ENCODE measurements around the gene VN1R5.
"Not testable (repeated sequence)": the region's sequence is repeated elsewhere in the genome, so short reads cannot be mapped to it uniquely, and the experiment has no call there.

Gene VN1R5

GRCh38 chr1:247288341-247288740, 32.5 kb downstream of the VN1R5 start:
- H3K4me1 ChIP-seq (ENCODE audit: control insufficient read depth in 1 of 2, insufficient read depth in 1 of 2, low read depth in 1 of 2, low read length in 1 of 2): no peaks in the 10 kb centered on the region
- no peaks in the 10 kb centered on the region for H3K36me3 ChIP-seq
- no peak overlapping the region for H3K4me3 ChIP-seq (ENCODE audit: low read depth in 1 of 2, low read length in 1 of 2)
- H3K27ac ChIP-seq: no peak overlapping the region
- no peaks in the 10 kb centered on the region for H3K9me3 ChIP-seq
- no peak for TF ChIP-seq CTCF (IDR thresholded peaks at IDR 0.05)
- no peaks in the 10 kb centered on the region for H3K27me3 ChIP-seq

- H3K36me3 ChIP-seq; H3K27me3 ChIP-seq; H3K4me1 ChIP-seq (ENCODE audit: control insufficient read depth in 1 of 2, insufficient read depth in 1 of 2, low read depth in 1 of 2, low read length in 1 of 2); H3K9me3 ChIP-seq; H3K4me3 ChIP-seq (ENCODE audit: low read depth in 1 of 2, low read length in 1 of 2); H3K27ac ChIP-seq: not testable (repeated sequence)
Measured at GRCh38 chr1:247289274-247289892, 33.5 kb downstream of the VN1R5 start.

GRCh38 chr1:247290576-247290975, 34.7 kb downstream of the VN1R5 start:
- no peak overlapping the region for H3K4me3 ChIP-seq (ENCODE audit: low read depth in 1 of 2, low read length in 1 of 2)
- no peaks in the 10 kb centered on the region for H3K4me1 ChIP-seq (ENCODE audit: control insufficient read depth in 1 of 2, insufficient read depth in 1 of 2, low read depth in 1 of 2, low read length in 1 of 2)
- H3K27me3 ChIP-seq: no peaks in the 10 kb centered on the region
- TF ChIP-seq CTCF (IDR thresholded peaks at IDR 0.05): no peak
- no peak overlapping the region for H3K27ac ChIP-seq
- H3K36me3 ChIP-seq: no peaks in the 10 kb centered on the region
- no peaks in the 10 kb centered on the region for H3K9me3 ChIP-seq

- Histone ChIP-seq H3K9me3 (no peaks in the 10 kb centered on the region), H3K27me3 (no peaks in the 10 kb centered on the region), H3K4me3 (ENCODE audit: low read depth in 1 of 2, low read length in 1 of 2) (no peak overlapping the region), H3K4me1 (ENCODE audit: control insufficient read depth in 1 of 2, insufficient read depth in 1 of 2, low read depth in 1 of 2, low read length in 1 of 2) (no peaks in the 10 kb centered on the region), H3K36me3 (no peaks in the 10 kb centered on the region), H3K27ac (no peak overlapping the region)
- TF ChIP-seq CTCF (IDR thresholded peaks at IDR 0.05): no peak
Measured at GRCh38 chr1:247291161-247291560, 35.3 kb downstream of the VN1R5 start.

- H3K9me3 ChIP-seq: no peaks in the 10 kb centered on the region
- H3K4me3 ChIP-seq (ENCODE audit: low read depth in 1 of 2, low read length in 1 of 2): no peak overlapping the region
- no peaks in the 10 kb centered on the region for H3K4me1 ChIP-seq (ENCODE audit: control insufficient read depth in 1 of 2, insufficient read depth in 1 of 2, low read depth in 1 of 2, low read length in 1 of 2)
- no peaks in the 10 kb centered on the region for H3K36me3 ChIP-seq
- TF ChIP-seq CTCF (IDR thresholded peaks at IDR 0.05): no peak
- no peak overlapping the region for H3K27ac ChIP-seq
- no peaks in the 10 kb centered on the region for H3K27me3 ChIP-seq
Measured at GRCh38 chr1:247291833-247292561, 36.1 kb downstream of the VN1R5 start.

- Histone ChIP-seq H3K9me3 (no peaks in the 10 kb centered on the region), H3K4me3 (ENCODE audit: low read depth in 1 of 2, low read length in 1 of 2) (no peak overlapping the region), H3K27me3 (no peaks in the 10 kb centered on the region), H3K27ac (no peak overlapping the region), H3K4me1 (ENCODE audit: control insufficient read depth in 1 of 2, insufficient read depth in 1 of 2, low read depth in 1 of 2, low read length in 1 of 2) (no peaks in the 10 kb centered on the region), H3K36me3 (no peaks in the 10 kb centered on the region)
- TF ChIP-seq CTCF (IDR thresholded peaks at IDR 0.05): no peak
Measured at GRCh38 chr1:247293047-247293446, 37.2 kb downstream of the VN1R5 start.
